HepG2 (cell line): ENCODE measurements around the gene CYP26B1. TPM values are rescaled to one million over a fixed set of nuclear protein-coding genes. Genes with fewer than 3 reads are reported as not detected.
A peak's percentile ranks its signal among the peaks of the same experiment; 100 is the strongest.

ENCODE experiments used
- ADNP ChIP-seq: sonication (generic); formaldehyde crosslinking; IDR thresholded peaks from 2 replicates; pipeline ENCODE4 v1.4.0; 2020; ENCODE audit warnings: missing genetic modification reagents
- AHR ChIP-seq: IDR thresholded peaks from 2 replicates; pipeline ENCODE4 v1.6.1; 2018; ENCODE audit warnings: missing genetic modification reagents, missing compliant biosample characterization
- BCL3 ChIP-seq: sonication (generic); formaldehyde crosslinking; IDR thresholded peaks from 2 replicates; pipeline ENCODE4 v1.5.1; 2020; ENCODE audit warnings: mild to moderate bottlenecking, missing genetic modification reagents, moderate library complexity
- CHD4 ChIP-seq: fragments of 200-600 bp; sonication (generic); IDR thresholded peaks from 2 replicates; pipeline ENCODE4 v1.7.0; 2017; ENCODE audit warnings: mild to moderate bottlenecking, low read length, borderline replicate concordance
- DZIP1 ChIP-seq: sonication (generic); formaldehyde crosslinking; IDR thresholded peaks from 2 replicates; pipeline ENCODE4 v1.5.0; 2020; ENCODE audit warnings: mild to moderate bottlenecking, missing genetic modification reagents
- HOXA7 ChIP-seq: sonication (generic); formaldehyde crosslinking; IDR thresholded peaks from 2 replicates; pipeline ENCODE4 v1.8.1; 2022; ENCODE audit warnings: mild to moderate bottlenecking, missing genetic modification reagents, moderate library complexity
- JUND ChIP-seq: sonication (generic); formaldehyde crosslinking; IDR thresholded peaks from 2 replicates; pipeline ENCODE4 v1.8.0; 2022; ENCODE audit warnings: mild to moderate bottlenecking, missing genetic modification reagents
- NCOA2 ChIP-seq: sonication (generic); formaldehyde crosslinking; IDR thresholded peaks from 2 replicates; pipeline ENCODE4 v1.8.0; 2022; ENCODE audit warnings: inconsistent platforms
- NR2F1 ChIP-seq, 2 experiments: fragments of 450-650 bp in 1 of 2; formaldehyde crosslinking in 1 of 2; IDR thresholded peaks; 2 replicates each; pipeline versions ENCODE4 v1.5.0 to v1.6.1; 2016 to 2020; ENCODE audit warnings: mild to moderate bottlenecking in 1 of 2, missing compliant biosample characterization in 1 of 2, missing genetic modification reagents in 1 of 2, moderate library complexity in 1 of 2
- RAD21 ChIP-seq: fragments of 450-650 bp; formaldehyde crosslinking; IDR thresholded peaks from 2 replicates; pipeline ENCODE4 v1.5.0; 2020; ENCODE audit warnings: mild to moderate bottlenecking
- RFX1 ChIP-seq: fragments of 450-650 bp; IDR thresholded peaks from 2 replicates; pipeline ENCODE4 v1.6.1; 2017
- SAP130 ChIP-seq: IDR thresholded peaks from 2 replicates; pipeline ENCODE4 v1.6.1; 2016; ENCODE audit warnings: low read depth
- SATB2 ChIP-seq: sonication (generic); formaldehyde crosslinking; IDR thresholded peaks from 2 replicates; pipeline ENCODE4 v1.5.0; 2020; ENCODE audit warnings: missing genetic modification reagents
- SCMH1 ChIP-seq: sonication (generic); formaldehyde crosslinking; IDR thresholded peaks from 2 replicates; pipeline ENCODE4 v1.9.0; 2021; ENCODE audit warnings: missing genetic modification reagents, mild to moderate bottlenecking, borderline replicate concordance
- SIN3B ChIP-seq: fragments of 150-350 bp; IDR thresholded peaks from 2 replicates; pipeline ENCODE4 v1.6.1; 2014; ENCODE audit warnings: low read length
- TAF15 ChIP-seq: fragments of 200-400 bp; formaldehyde crosslinking; IDR thresholded peaks from one replicate; pipeline ENCODE4 v1.6.1; 2018; ENCODE audit warnings: mild to moderate bottlenecking, low read depth, low read length; ENCODE audit not compliant: poor library complexity, severe bottlenecking
- ZBTB1 ChIP-seq: sonication (generic); formaldehyde crosslinking; IDR thresholded peaks from 2 replicates; pipeline ENCODE4 v1.4.0; 2020; ENCODE audit warnings: missing genetic modification reagents, borderline replicate concordance
- ZBTB25 ChIP-seq: IDR thresholded peaks from 2 replicates; pipeline ENCODE4 v1.6.1; 2018; ENCODE audit warnings: missing genetic modification reagents
- ZBTB38 ChIP-seq: sonication (generic); formaldehyde crosslinking; IDR thresholded peaks from 2 replicates; pipeline ENCODE4 v1.5.1; 2020; ENCODE audit warnings: mild to moderate bottlenecking, missing genetic modification reagents
- ZNF232 ChIP-seq: sonication (generic); formaldehyde crosslinking; IDR thresholded peaks from 2 replicates; pipeline ENCODE4 v1.4.0; 2020; ENCODE audit warnings: missing genetic modification reagents, borderline replicate concordance
- ZNF30 ChIP-seq: sonication (generic); formaldehyde crosslinking; IDR thresholded peaks from 2 replicates; pipeline ENCODE4 v1.5.0; 2020; ENCODE audit warnings: mild to moderate bottlenecking, missing genetic modification reagents
- ZNF343 ChIP-seq: sonication (generic); formaldehyde crosslinking; IDR thresholded peaks from 2 replicates; pipeline ENCODE4 v1.4.0; 2020; ENCODE audit warnings: mild to moderate bottlenecking, missing genetic modification reagents
- ZNF747 ChIP-seq: sonication (generic); formaldehyde crosslinking; IDR thresholded peaks from 2 replicates; pipeline ENCODE4 v1.8.1; 2023; ENCODE audit warnings: missing genetic modification reagents, mild to moderate bottlenecking, borderline replicate concordance
- ZSCAN12 ChIP-seq: sonication (generic); formaldehyde crosslinking; IDR thresholded peaks from 2 replicates; pipeline ENCODE4 v1.9.0; 2021; ENCODE audit warnings: mild to moderate bottlenecking, missing genetic modification reagents
- ZSCAN29 ChIP-seq: sonication (generic); formaldehyde crosslinking; conservative IDR thresholded peaks from 2 replicates; pipeline ENCODE4 v1.4.0; 2020; ENCODE audit warnings: mild to moderate bottlenecking, missing genetic modification reagents
- polyA plus RNA-seq, 8 experiments: library from polyadenylated mRNA; depleted of rRNA in 3 of 8; stranded (reverse) in 7 of 8; unstranded in 1 of 8; fragments of >200 nt; fragmentation: Illumina TruSeq in 4 of 8; extraction: Trizol in 4 of 8; gene quantifications; 2 replicates each; pipeline versions ENCODE4 v1.2.1 to v1.2.3, GENCODE V29; 2011 to 2016; ENCODE audit warnings: low read depth in 4 of 8, missing spikeins in 1 of 8, mixed read lengths in 1 of 8; ENCODE audit not compliant: insufficient read depth in 1 of 8
- total RNA-seq, 5 experiments: library from RNA; depleted of rRNA; stranded (reverse); fragments of >200 nt; fragmentation: Illumina TruSeq; extraction: Trizol; gene quantifications; 2 replicates each; pipeline ENCODE4 v1.2.3, GENCODE V29; 2016; ENCODE audit warnings: low read depth in 1 of 5
- TF ChIP-seq, protein P1 (sequence below): sonication (generic); formaldehyde crosslinking; IDR thresholded peaks from 2 replicates; pipeline ENCODE4 v1.9.0; 2022; ENCODE audit warnings: missing genetic modification reagents, mild to moderate bottlenecking, borderline replicate concordance

CYP26B1 gene
- total and polyA plus RNA-seq, 2 of the 13 experiments (the other 11 are each of a cell fraction or from before 2014, with no cell fraction given), result 0.05 to 0.07 TPM

DNA sequence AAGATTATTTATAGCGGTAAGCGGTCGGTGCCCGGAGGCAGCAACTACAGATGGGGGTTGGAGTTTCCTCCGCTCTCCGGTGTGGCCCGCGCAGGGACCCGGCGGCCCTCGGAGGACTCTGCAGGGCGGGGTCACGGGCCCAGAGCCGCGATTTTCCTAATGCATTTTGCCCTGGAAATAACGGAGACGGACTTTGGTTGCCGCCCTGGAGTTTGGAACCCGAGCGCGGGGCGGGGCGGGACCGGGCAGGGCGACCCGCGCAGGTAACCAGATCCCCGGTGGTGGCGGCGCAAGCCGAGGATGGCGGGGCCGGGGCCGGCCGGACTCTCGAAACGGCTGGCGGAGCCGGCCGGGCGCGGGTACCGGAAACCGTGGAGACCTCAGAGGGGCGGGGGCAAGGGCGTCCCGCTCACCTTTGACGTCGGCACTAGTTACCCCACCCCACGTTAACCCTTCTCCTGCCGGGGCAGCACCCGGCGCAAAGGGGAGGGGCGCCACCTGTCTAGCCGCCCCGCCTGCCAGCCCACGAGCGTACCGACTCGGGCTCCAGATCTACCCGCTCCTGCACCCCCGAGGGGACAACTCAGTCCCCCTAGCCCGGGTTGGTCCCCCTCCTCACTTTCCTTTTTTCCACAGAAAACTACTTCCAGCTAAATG is 2.9 kb downstream of the CYP26B1 start (continued):
- no peak for TF ChIP-seq ADNP (CRISPR knock-in tag)
- no peak for TF ChIP-seq ZNF232 (CRISPR knock-in tag)
- no peak for TF ChIP-seq ZSCAN12
- TF ChIP-seq DZIP1 (CRISPR knock-in tag), result peak; percentile 70; the same call in 1 of the 2 replicates
- 0 out of 2 replicates have a peak, but pooled peaks have one; percentile 27 for TF ChIP-seq ZNF30 (CRISPR knock-in tag)
- TF ChIP-seq ZBTB1 (CRISPR knock-in tag), result no peak
- no peak for TF ChIP-seq ZNF747 (CRISPR knock-in tag)
- TF ChIP-seq ZBTB38 (CRISPR knock-in tag), result no peak
- no peak for TF ChIP-seq SAP130
- no peak for TF ChIP-seq ZSCAN29 (CRISPR knock-in tag)
- TF ChIP-seq SCMH1 (CRISPR knock-in tag), result no peak
- TF ChIP-seq RAD21 (CRISPR knock-in tag), result no peak
- no peak for TF ChIP-seq BCL3 (CRISPR knock-in tag)
- no peak for TF ChIP-seq HOXA7 (CRISPR knock-in tag)
- TF ChIP-seq, protein P1, sequence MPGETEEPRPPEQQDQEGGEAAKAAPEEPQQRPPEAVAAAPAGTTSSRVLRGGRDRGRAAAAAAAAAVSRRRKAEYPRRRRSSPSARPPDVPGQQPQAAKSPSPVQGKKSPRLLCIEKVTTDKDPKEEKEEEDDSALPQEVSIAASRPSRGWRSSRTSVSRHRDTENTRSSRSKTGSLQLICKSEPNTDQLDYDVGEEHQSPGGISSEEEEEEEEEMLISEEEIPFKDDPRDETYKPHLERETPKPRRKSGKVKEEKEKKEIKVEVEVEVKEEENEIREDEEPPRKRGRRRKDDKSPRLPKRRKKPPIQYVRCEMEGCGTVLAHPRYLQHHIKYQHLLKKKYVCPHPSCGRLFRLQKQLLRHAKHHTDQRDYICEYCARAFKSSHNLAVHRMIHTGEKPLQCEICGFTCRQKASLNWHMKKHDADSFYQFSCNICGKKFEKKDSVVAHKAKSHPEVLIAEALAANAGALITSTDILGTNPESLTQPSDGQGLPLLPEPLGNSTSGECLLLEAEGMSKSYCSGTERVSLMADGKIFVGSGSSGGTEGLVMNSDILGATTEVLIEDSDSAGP (CRISPR knock-in tag), result no peak
- no peak; the same call in 1 of the 2 replicates for TF ChIP-seq NCOA2 (CRISPR knock-in tag)
- no peak for TF ChIP-seq JUND (CRISPR knock-in tag)
- no peak for TF ChIP-seq SIN3B
- TF ChIP-seq CHD4, result no peak
- no peak for TF ChIP-seq ZNF343 (CRISPR knock-in tag)
- no peak for TF ChIP-seq AHR
- TF ChIP-seq TAF15, result no peak
- TF ChIP-seq RFX1, result no peak
- no peak for TF ChIP-seq SATB2 (CRISPR knock-in tag)
- TF ChIP-seq ZBTB25 (CRISPR knock-in tag), result no peak
- no peak for TF ChIP-seq NR2F1 (CRISPR knock-in tag; IDR thresholded peaks at IDR 0.05)
